Measurements from ENCODE around the gene ELP1. TPM values are rescaled to one million over a fixed set of nuclear protein-coding genes. Genes with fewer than 3 reads are reported as not detected.
A peak's percentile ranks its signal among the peaks of the same experiment; 100 is the strongest.
"Not testable (repeated sequence)": the region's sequence is repeated elsewhere in the genome, so short reads cannot be mapped to it uniquely, and the experiment has no call there.

The ELP1 gene
- total RNA-seq, 2 donors from 2014 or later: 19.7 to 30.1 TPM

DNA sequence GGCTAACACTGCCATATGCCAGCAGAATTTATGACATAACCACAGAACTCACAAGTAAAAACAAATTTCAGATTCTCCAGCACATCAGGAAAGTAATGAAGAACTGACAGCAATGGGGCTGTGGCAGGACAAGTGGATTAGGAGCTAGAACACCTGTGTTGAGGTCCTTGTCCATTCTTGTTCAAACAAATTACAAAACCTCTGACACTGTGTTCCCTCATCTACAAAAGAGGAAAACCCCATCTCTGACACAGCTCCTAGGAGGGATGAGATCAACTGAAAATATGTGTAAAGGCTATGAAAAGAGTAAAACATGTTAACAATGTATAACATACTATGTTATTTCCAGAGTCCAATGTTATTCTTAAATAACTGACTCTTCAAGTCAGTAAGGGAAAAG, 23.5 kb downstream of the ELP1 start:
- ATAC-seq (replicated peaks): no peak
- Mint-ChIP-seq H3K27me3 (no peaks in the 10 kb centered on the region), H3K4me1 (peaks cover 8% of the 10 kb centered on the region), H3K4me3 (no peak overlapping the region), H3K36me3 (ENCODE audit: low read depth) (peaks cover 99% of the 10 kb centered on the region), H3K27ac (no peak overlapping the region), H3K9me3 (no peaks in the 10 kb centered on the region)

DNA sequence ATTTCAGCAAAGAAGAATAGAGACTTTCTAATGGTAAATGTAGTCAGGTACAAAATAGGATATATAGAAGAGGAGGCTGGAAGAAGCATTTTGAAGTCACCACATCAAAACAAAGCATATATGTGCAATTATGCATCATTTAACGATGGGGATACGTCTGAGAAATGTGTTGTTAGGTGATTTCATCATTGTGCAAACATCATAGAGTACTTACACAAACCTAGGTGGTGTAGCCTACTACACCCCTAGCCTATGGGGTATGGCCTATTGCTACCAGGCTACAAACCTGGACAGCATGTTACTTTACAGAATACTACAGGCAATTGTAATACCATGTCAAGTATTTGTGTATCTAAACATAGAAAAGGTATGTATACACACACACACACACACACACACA, 28.4 kb downstream of the ELP1 start:
- ATAC-seq (replicated peaks): no peak
- peaks cover 100% of the 10 kb centered on the region for H3K36me3 Mint-ChIP-seq (ENCODE audit: low read depth)
- no peak overlapping the region for H3K27ac Mint-ChIP-seq
- H3K4me3 Mint-ChIP-seq: no peak overlapping the region
- no peaks in the 10 kb centered on the region for H3K27me3 Mint-ChIP-seq
- H3K4me1 Mint-ChIP-seq: no peaks in the 10 kb centered on the region
- no peaks in the 10 kb centered on the region for H3K9me3 Mint-ChIP-seq

DNA sequence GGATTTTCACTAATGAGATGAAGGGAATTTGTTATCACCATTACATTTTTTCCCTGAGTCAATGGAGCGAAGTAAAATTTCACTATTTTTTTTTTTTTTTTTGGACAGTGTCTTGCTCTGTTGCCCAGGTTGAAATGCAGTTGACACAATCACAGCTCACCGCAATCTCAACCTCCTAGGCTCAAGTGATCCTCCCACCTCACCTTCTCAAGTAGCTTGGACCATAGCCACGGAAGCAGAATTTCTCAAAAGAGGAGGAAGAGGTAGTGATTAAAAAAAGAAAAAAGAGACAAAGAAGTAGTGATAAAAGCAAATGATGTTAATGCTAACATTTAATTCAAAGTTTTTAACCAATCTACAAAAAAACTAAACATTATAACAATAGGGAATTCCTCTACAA, 29.8 kb downstream of the ELP1 start:
- Mint-ChIP-seq H3K4me1 (no peaks in the 10 kb centered on the region), H3K9me3 (no peaks in the 10 kb centered on the region), H3K27me3 (no peaks in the 10 kb centered on the region), H3K36me3 (ENCODE audit: low read depth) (peaks cover 100% of the 10 kb centered on the region), H3K27ac (no peak overlapping the region), H3K4me3 (no peak overlapping the region)
- ATAC-seq (replicated peaks): no peak

- no peak overlapping the region for H3K27ac Mint-ChIP-seq
Measured at GRCh38 chr9:108903420-108904103, 30.4 kb downstream of the ELP1 start.

GRCh38 chr9:108900176-108900575, 33.7 kb downstream of the ELP1 start:
- no peak for ATAC-seq (replicated peaks)
- Mint-ChIP-seq H3K27ac (no peak overlapping the region), H3K4me3 (no peak overlapping the region), H3K36me3 (ENCODE audit: low read depth) (peaks cover 100% of the 10 kb centered on the region), H3K27me3 (no peaks in the 10 kb centered on the region), H3K9me3 (no peaks in the 10 kb centered on the region), H3K4me1 (no peaks in the 10 kb centered on the region)

More at GRCh38 chr9:108903420-108904103, 30.4 kb downstream of the ELP1 start:
- H3K27me3 Mint-ChIP-seq: no peaks in the 10 kb centered on the region
- no peak overlapping the region for H3K4me3 Mint-ChIP-seq
- no peaks in the 10 kb centered on the region for H3K9me3 Mint-ChIP-seq
- H3K36me3 Mint-ChIP-seq (ENCODE audit: low read depth): peaks cover 100% of the 10 kb centered on the region
- no peaks in the 10 kb centered on the region for H3K4me1 Mint-ChIP-seq
- ATAC-seq (replicated peaks): no peak

DNA sequence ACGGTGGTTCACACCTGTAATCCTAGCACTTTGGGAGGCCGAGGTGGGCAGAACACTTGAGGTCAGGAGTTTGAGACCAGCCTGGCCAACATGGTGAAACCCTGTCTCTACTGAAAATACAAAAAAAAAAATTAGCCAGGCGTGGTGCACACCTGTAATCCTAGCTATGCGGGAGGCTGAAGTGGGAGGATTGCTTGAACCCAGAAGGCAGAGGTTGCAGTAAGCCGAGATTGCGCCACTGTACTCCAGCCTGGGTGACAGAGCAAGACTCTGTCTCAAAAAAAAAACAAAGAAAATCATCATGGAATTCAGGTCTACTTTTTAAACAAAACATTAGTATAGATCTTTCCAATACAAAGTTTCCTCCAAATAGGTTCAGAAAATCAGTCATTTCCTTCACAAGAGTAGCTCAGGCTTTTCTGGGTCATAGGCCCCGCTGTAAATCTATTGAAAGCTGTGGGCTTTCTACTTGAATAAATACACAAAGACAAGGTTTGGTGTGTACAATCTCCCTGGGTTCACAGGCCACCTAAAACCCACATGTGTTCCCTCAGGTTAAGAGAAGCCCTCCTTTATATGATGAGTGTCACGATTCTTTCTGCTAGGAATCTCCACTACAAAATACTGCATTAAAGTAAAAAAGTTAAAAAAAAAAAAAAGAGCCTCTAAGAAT, 34.8 kb downstream of the ELP1 start:
- H3K4me3 Mint-ChIP-seq; H3K9me3 Mint-ChIP-seq; H3K27ac Mint-ChIP-seq; ATAC-seq (replicated peaks); H3K4me1 Mint-ChIP-seq; H3K27me3 Mint-ChIP-seq: not testable (repeated sequence)
- peaks cover 100% of the 10 kb centered on the region for H3K36me3 Mint-ChIP-seq (ENCODE audit: low read depth)

DNA sequence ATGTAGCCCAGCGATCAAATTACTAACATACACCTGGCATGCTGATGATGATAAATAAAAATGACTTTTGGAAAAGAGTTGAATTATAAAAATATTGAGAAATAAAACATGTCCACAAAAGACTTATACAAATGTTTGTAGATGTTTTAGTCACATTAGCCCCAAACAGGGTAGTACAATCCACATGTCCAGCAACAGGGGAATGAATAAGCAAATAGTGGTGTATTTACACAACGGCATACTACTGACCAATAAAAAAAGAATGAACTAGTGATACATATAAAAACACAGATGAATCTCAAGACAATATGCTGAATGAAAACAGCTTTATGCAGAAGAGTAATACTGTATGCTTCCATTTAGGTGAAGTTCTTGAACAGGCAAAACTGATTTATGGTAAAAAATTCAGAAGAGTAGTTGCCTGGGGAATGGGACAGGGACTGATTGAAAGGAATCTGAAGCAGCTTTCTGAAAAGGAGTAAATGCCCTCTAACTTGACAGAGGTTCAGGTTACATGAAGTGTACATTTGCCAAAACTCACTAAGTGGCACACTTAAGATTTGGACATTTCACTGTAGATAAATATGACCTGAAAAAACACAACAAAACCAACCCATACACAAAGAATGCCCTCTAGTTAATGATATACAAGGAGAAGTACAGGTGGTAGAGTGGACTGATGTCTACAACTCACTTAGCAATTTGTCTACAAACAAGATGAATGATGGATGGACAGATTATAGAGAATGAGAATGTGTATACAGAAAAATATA, 36.4 kb downstream of the ELP1 start:
- no peak for ATAC-seq (replicated peaks)
- no peaks in the 10 kb centered on the region for H3K9me3 Mint-ChIP-seq
- no peak overlapping the region for H3K4me3 Mint-ChIP-seq
- H3K27ac Mint-ChIP-seq: no peak overlapping the region
- no peaks in the 10 kb centered on the region for H3K4me1 Mint-ChIP-seq
- no peaks in the 10 kb centered on the region for H3K27me3 Mint-ChIP-seq
- H3K36me3 Mint-ChIP-seq (ENCODE audit: low read depth): peaks cover 100% of the 10 kb centered on the region

DNA sequence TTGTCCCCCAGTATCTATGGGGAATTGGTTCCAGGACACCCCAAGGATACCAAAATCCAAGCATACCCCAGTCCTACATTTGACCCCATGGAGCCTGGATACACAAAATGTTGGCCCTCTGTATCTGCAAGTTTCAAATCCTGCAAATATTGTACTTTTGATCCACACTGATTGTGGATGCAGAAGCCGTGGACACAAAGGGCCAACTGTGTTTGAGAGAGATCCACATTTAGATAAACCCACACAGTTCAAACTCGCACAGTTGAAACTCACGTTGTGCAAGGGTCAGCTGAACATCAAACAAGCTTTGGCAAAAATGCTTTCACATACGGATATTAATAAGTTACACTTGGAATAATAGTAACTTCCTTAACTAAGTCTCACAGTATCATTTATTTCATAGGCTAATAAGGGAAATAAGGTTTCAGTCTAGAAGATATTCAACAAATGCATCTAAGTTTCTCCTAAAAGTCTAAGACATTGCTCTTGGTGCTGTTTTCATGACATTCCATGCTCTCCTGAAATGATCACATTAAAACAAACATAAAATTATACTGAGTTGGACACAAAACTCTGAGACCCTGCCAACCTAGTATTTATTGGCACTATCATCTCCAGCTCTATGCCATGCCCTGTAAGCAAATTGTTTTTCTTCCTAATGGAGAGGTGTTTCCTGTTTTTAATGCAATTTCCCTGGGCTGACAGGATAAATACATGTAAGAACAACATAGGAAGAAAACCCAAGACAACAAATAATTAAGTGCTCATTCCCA, 39.5 kb downstream of the ELP1 start:
- Mint-ChIP-seq H3K9me3 (no peaks in the 10 kb centered on the region), H3K4me1 (no peaks in the 10 kb centered on the region), H3K27ac (no peak overlapping the region), H3K27me3 (no peaks in the 10 kb centered on the region), H3K36me3 (ENCODE audit: low read depth) (peaks cover 100% of the 10 kb centered on the region), H3K4me3 (no peak overlapping the region)
- no peak for ATAC-seq (replicated peaks)

DNA sequence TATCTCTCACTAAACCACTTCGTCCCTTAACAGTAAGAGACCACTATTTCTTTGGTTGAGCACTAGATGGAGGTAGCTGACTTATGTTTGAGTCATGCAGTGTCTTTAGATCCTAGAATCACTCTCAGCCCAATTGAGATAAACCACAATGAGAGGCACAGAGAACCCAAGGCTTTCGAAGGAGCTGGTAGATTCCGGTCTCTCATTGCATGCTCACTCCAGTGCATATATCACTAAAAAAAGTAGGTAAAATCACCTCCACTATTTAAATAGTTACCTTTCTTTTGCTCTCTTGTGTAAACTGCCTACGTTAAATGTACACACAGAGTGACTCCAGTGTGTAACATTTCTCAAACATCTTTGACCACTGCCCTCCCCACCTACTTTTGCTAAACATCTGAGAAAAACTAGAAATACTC, 44.3 kb downstream of the ELP1 start:
- H3K27me3 Mint-ChIP-seq: no peaks in the 10 kb centered on the region
- no peak overlapping the region for H3K27ac Mint-ChIP-seq
- no peak for ATAC-seq (replicated peaks)
- H3K4me1 Mint-ChIP-seq: peaks cover 15% of the 10 kb centered on the region
- H3K36me3 Mint-ChIP-seq (ENCODE audit: low read depth): peaks cover 94% of the 10 kb centered on the region
- no peaks in the 10 kb centered on the region for H3K9me3 Mint-ChIP-seq
- H3K4me3 Mint-ChIP-seq: no peak overlapping the region

- H3K9me3 Mint-ChIP-seq; H3K27me3 Mint-ChIP-seq; ATAC-seq (replicated peaks): not testable (repeated sequence)
- H3K4me1 Mint-ChIP-seq: peaks cover 15% of the 10 kb centered on the region
- peak overlapping the region; percentile 93 for H3K27ac Mint-ChIP-seq
- peaks cover 92% of the 10 kb centered on the region for H3K36me3 Mint-ChIP-seq (ENCODE audit: low read depth)
- H3K4me3 Mint-ChIP-seq: peak overlapping the region; percentile 42
Measured at GRCh38 chr9:108886594-108887271, 47.2 kb downstream of the ELP1 start.

DNA sequence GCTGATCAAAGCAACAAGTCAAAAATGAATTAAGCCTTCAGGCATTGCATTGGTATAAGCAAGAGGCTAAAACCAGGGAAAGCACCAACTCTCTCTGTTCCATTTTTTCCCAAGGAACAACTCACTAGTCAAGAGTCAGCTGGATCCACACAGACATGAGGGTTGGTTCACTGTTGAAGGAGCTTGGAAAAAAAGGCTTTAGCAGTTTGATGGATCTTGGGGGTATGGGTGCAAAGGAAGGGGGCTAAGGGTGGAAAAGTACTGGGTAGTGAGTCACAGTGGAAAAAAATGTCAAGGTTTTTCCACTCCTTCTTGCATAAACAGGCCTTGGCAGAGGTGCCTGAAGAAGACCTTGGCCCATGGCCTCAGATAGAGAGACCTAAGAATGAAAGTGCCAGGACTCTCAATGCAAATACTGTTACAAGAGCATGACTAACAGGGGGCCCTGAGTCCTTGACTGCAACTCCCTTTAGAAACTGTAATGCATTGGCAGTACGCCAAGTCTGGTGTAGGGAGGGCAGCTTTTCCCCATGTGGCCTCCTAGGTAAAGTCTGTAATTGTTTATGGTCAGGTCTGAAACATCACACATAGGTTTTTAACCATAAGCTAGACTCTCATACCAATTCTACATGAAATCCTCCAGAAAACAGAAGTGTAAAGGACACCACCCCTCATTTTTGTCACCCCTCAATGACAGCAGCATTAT, 48.1 kb downstream of the ELP1 start:
- H3K4me3 Mint-ChIP-seq: peak overlapping the region; percentile 42

DNA sequence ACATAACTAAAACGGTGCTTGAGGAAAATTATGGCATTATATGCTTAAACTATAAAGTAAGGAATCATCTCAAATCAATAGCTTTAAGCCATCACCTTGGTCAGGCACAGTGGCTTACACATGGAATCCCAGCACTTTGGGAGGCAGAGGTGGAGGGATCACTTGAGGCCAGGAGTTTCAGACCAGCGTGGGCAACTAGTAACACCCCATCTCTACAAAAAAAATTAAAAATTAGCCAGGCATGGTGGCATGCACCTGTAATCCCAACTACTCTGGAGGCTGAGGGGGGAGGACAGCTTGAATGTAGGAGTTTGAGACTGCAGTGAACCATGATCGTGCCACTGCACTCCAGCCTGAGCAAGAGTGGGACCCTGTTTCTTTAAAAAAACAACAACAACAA, 49.2 kb downstream of the ELP1 start:
- Mint-ChIP-seq H3K4me3 (no peak overlapping the region), H3K9me3 (no peaks in the 10 kb centered on the region), H3K27me3 (no peaks in the 10 kb centered on the region), H3K4me1 (peaks cover 15% of the 10 kb centered on the region), H3K36me3 (ENCODE audit: low read depth) (peaks cover 92% of the 10 kb centered on the region), H3K27ac (no peak overlapping the region)
- ATAC-seq (replicated peaks): no peak

More for the DNA sequence above, 48.1 kb downstream of the ELP1 start:
- Mint-ChIP-seq H3K36me3 (ENCODE audit: low read depth) (peaks cover 92% of the 10 kb centered on the region), H3K27ac (peak overlapping the region; percentile 93), H3K4me1 (peaks cover 15% of the 10 kb centered on the region), H3K9me3 (no peaks in the 10 kb centered on the region), H3K27me3 (no peaks in the 10 kb centered on the region)
- peak; percentile 98 for ATAC-seq (replicated peaks)

DNA sequence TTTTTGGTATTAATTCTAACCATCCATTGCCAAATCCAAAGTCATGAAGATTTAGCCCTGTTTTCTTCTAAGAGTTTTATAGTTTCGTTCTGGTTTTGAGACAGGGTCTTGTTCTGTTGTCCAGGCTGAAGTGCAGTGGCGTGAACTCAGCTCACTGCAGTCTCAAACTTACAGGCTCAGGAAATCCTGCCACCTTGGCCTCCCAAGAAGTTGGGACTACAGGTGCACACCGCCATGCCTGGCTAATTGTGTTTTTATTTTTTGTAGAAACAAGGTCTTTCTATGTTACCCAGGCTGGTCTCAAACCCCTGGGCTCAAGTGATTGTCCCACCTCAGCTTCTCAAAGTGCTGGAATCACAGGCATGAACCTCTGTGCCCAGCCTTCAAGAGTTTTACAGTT, 50.8 kb downstream of the ELP1 start:
- peaks cover 15% of the 10 kb centered on the region for H3K4me1 Mint-ChIP-seq
- no peaks in the 10 kb centered on the region for H3K27me3 Mint-ChIP-seq
- ATAC-seq (replicated peaks): no peak

More for the DNA sequence above, 50.8 kb downstream of the ELP1 start:
- Mint-ChIP-seq H3K9me3 (no peaks in the 10 kb centered on the region), H3K36me3 (ENCODE audit: low read depth) (peaks cover 92% of the 10 kb centered on the region), H3K27ac (no peak overlapping the region), H3K4me3 (no peak overlapping the region)
